ENCODE data around the gene CALHM6. TPM values are rescaled to one million over a fixed set of nuclear protein-coding genes. Genes with fewer than 3 reads are reported as not detected.

Gene CALHM6
- total RNA-seq, 1 experiment from 2014 or later: not detected

GRCh38 chr6:116433206-116433712 lies 27.9 kb upstream of the CALHM6 start:
- intact Hi-C loops (cut with micrococcal nuclease): no loop called here
- no peaks in the 10 kb centered on the region for H3K4me1 Mint-ChIP-seq (ENCODE audit: insufficient read depth, unreplicated experiment)
- no peaks in the 10 kb centered on the region for H3K27me3 Mint-ChIP-seq (ENCODE audit: insufficient read depth, unreplicated experiment)
- H3K9me3 Mint-ChIP-seq (ENCODE audit: unreplicated experiment): no peaks in the 10 kb centered on the region
- BruUV-seq (replicated peaks): no TSS peak
- POLR2A ChIA-PET: interaction anchor here (0.8 to 1.5 kb wide), 3 partner anchors 8 to 153 kb away, joined by 4 read pairs; partner anchors contain the start of gene TSPYL1
- TF ChIP-seq, protein P1, sequence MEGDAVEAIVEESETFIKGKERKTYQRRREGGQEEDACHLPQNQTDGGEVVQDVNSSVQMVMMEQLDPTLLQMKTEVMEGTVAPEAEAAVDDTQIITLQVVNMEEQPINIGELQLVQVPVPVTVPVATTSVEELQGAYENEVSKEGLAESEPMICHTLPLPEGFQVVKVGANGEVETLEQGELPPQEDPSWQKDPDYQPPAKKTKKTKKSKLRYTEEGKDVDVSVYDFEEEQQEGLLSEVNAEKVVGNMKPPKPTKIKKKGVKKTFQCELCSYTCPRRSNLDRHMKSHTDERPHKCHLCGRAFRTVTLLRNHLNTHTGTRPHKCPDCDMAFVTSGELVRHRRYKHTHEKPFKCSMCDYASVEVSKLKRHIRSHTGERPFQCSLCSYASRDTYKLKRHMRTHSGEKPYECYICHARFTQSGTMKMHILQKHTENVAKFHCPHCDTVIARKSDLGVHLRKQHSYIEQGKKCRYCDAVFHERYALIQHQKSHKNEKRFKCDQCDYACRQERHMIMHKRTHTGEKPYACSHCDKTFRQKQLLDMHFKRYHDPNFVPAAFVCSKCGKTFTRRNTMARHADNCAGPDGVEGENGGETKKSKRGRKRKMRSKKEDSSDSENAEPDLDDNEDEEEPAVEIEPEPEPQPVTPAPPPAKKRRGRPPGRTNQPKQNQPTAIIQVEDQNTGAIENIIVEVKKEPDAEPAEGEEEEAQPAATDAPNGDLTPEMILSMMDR (IDR thresholded peaks at IDR 0.05; ENCODE audit: unreplicated experiment): no peak
- H3K4me3 Mint-ChIP-seq (ENCODE audit: unreplicated experiment): no peak overlapping the region
- DNase-seq (ENCODE audit: unreplicated experiment): no peak
- H3K36me3 Mint-ChIP-seq (ENCODE audit: insufficient read depth, unreplicated experiment): peaks cover 75% of the 10 kb centered on the region
- no peak overlapping the region for H3K27ac Mint-ChIP-seq (ENCODE audit: low read depth, unreplicated experiment)
- CTCF ChIA-PET: interaction anchor here (0.9 to 1.7 kb wide), 4 partner anchors 10 to 20 kb away, joined by 3 to 7 read pairs (median 3); no protein-coding TSS in a partner anchor

- Mint-ChIP-seq H3K27me3 (ENCODE audit: insufficient read depth, unreplicated experiment) (no peaks in the 10 kb centered on the region), H3K36me3 (ENCODE audit: insufficient read depth, unreplicated experiment) (peaks cover 65% of the 10 kb centered on the region), H3K4me3 (ENCODE audit: unreplicated experiment) (no peak overlapping the region), H3K27ac (ENCODE audit: low read depth, unreplicated experiment) (no peak overlapping the region), H3K4me1 (ENCODE audit: insufficient read depth, unreplicated experiment) (no peaks in the 10 kb centered on the region), H3K9me3 (ENCODE audit: unreplicated experiment) (no peaks in the 10 kb centered on the region)
- BruUV-seq (replicated peaks): no TSS peak
- POLR2A ChIA-PET: interaction anchor here (0.8 to 1.5 kb wide), 2 partner anchors 9 to 11 kb away, joined by 4 read pairs; no protein-coding TSS in a partner anchor
- intact Hi-C loops (cut with micrococcal nuclease): no loop called here
- DNase-seq (ENCODE audit: unreplicated experiment): no peak
- CTCF ChIA-PET: interaction anchor here (0.6 to 1.7 kb wide), 8 partner anchors 9 to 214 kb away, joined by 3 to 7 read pairs (median 4); no protein-coding TSS in a partner anchor
- TF ChIP-seq, protein P1 (IDR thresholded peaks at IDR 0.05; ENCODE audit: unreplicated experiment): no peak
Observed at GRCh38 chr6:116434056-116434725, 27.0 kb upstream of the CALHM6 start.

DNA sequence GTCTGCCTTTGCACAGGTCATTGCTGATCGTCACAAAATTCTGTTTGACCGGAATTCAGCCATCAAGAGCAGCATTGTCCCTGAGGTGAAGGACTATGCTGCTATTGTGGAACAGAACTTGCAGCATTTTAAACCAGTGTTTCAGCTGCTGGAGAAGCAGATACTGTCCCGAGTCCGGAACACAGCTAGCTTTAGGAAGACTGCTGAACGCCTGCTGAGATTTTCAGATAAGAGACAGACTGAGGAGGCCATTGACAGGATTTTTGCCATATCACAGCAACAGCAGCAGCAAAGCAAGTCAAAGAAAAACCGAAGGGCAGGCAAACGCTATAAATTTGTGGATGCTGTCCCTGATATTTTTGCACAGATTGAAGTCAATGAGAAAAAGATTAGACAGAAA lies 24.6 kb upstream of the CALHM6 start:
- Mint-ChIP-seq H3K9me3 (ENCODE audit: unreplicated experiment) (no peaks in the 10 kb centered on the region), H3K36me3 (ENCODE audit: insufficient read depth, unreplicated experiment) (peaks cover 57% of the 10 kb centered on the region), H3K4me1 (ENCODE audit: insufficient read depth, unreplicated experiment) (no peaks in the 10 kb centered on the region), H3K27ac (ENCODE audit: low read depth, unreplicated experiment) (no peak overlapping the region), H3K27me3 (ENCODE audit: insufficient read depth, unreplicated experiment) (no peaks in the 10 kb centered on the region), H3K4me3 (ENCODE audit: unreplicated experiment) (no peak overlapping the region)
- intact Hi-C loops (cut with micrococcal nuclease): no loop called here
- ChIA-PET CTCF (interaction anchor here (0.5 to 1.2 kb wide), 5 partner anchors 11 to 149 kb away, joined by 3 to 4 read pairs (median 3); no protein-coding TSS in a partner anchor), POLR2A (interaction anchor here (0.6 to 2.0 kb wide), 3 partner anchors 8 to 157 kb away, joined by 3 to 7 read pairs (median 6); partner anchors contain the start of gene TSPYL1)
- no TSS peak for BruUV-seq (replicated peaks)
- TF ChIP-seq, protein P1 (IDR thresholded peaks at IDR 0.05; ENCODE audit: unreplicated experiment): no peak
- no peak for DNase-seq (ENCODE audit: unreplicated experiment)

DNA sequence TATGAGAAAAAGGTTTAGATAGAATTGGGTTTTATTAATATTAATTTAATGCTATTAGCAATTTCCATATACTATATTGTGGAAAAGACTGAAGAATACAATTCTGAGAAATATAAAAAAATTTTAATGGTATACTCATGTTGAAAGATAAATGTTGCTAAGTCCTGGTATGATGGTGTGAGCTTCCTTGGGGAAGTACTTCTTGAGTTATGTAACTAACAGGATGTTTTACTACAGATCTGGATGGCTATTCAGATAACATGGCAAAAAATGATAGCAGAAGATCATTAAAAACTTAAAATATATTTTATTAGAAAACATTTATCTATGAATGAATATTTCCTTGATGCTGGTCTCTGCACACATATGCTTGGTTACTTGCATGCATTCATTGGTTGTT lies 23.5 kb upstream of the CALHM6 start:
- ChIA-PET POLR2A (interaction anchor here (1.0 to 1.9 kb wide), 2 partner anchors 10 to 158 kb away, joined by 4 to 7 read pairs; partner anchors contain the start of gene TSPYL1), CTCF (interaction anchor here (0.9 kb wide), 1 partner anchor 150 kb away, joined by 4 read pairs; no protein-coding TSS in a partner anchor)
- Mint-ChIP-seq H3K4me1 (ENCODE audit: insufficient read depth, unreplicated experiment) (no peaks in the 10 kb centered on the region), H3K27me3 (ENCODE audit: insufficient read depth, unreplicated experiment) (no peaks in the 10 kb centered on the region), H3K9me3 (ENCODE audit: unreplicated experiment) (no peaks in the 10 kb centered on the region), H3K27ac (ENCODE audit: low read depth, unreplicated experiment) (no peak overlapping the region), H3K4me3 (ENCODE audit: unreplicated experiment) (no peak overlapping the region), H3K36me3 (ENCODE audit: insufficient read depth, unreplicated experiment) (peaks cover 47% of the 10 kb centered on the region)
- TF ChIP-seq, protein P1 (IDR thresholded peaks at IDR 0.05; ENCODE audit: unreplicated experiment): no peak
- BruUV-seq (replicated peaks): no TSS peak
- no peak for DNase-seq (ENCODE audit: unreplicated experiment)
- intact Hi-C loops (cut with micrococcal nuclease): no loop called here

Measured in MCF 10A (cell line).